ENCODE data around the gene CDC42BPG. TPM values are rescaled to one million over a fixed set of nuclear protein-coding genes. Genes with fewer than 3 reads are reported as not detected.

The CDC42BPG gene
- total and polyA plus RNA-seq, 9 of the 15 experiments (the other 6 are each of a cell fraction or from before 2014, with no cell fraction given), result 0.04 to 8.8 (median 2.1) TPM

- peaks cover 27 to 64% of the 10 kb centered on the region in 2 experiments for H3K4me1 ChIP-seq (replicated peaks in 1 of 2; ENCODE audit: control insufficient read depth in 2 of 2, insufficient read depth in 2 of 2, low read length in 2 of 2)
- no peak overlapping the region for H2AFZ ChIP-seq (ENCODE audit: low read depth, low read length)
- TF ChIP-seq ZNF431 (CRISPR knock-in tag; IDR thresholded peaks at IDR 0.05), result 0 out of 2 replicates have a peak, but pooled peaks have one; percentile 10
- TF ChIP-seq MGA (IDR thresholded peaks at IDR 0.05), result no peak
- TF ChIP-seq RBFOX2 (IDR thresholded peaks at IDR 0.05; ENCODE audit: low read depth, low read length), result 0 out of 2 replicates have a peak, but pooled peaks have one; percentile 7
- 0 out of 4 replicates have a peak, but pooled peaks of 1 of the 2 experiments have one; percentile 29 for TF ChIP-seq FOXA3 (CRISPR knock-in tag; conservative IDR thresholded peaks at IDR 0.05 in 1 of 2, IDR thresholded peaks at IDR 0.05 in 1 of 2)
- no peak for TF ChIP-seq TEAD4 (IDR thresholded peaks at IDR 0.05; ENCODE audit: low read length)
- TF ChIP-seq TEAD4 (CRISPR knock-in tag; IDR thresholded peaks at IDR 0.05; ENCODE audit: borderline replicate concordance), result peak; percentile 50; the same call in 1 of the 2 replicates
- no peak for TF ChIP-seq NEUROD1 (IDR thresholded peaks at IDR 0.05; ENCODE audit: borderline replicate concordance, low read depth, low read length, partially characterized antibody)
- no peak for TF ChIP-seq TBP (optimal IDR thresholded peaks at IDR 0.05; ENCODE audit: low read depth, low read length)
Observed at GRCh38 chr11:64842366-64842759, 2.1 kb downstream of the CDC42BPG start.

More at GRCh38 chr11:64842366-64842759, 2.1 kb downstream of the CDC42BPG start:
- Histone ChIP-seq H3K9ac (ENCODE audit: insufficient read depth in 1 of 2, low read depth in 2 of 2, low read length in 2 of 2) (peak overlapping the region; percentile 69 to 92; a peak in 3 of 4 replicates), H3K4me3 (no peak overlapping the region), H3K4me2 (ENCODE audit: insufficient read depth, low read length) (peak overlapping the region; percentile 99), H4K20me1 (replicated peaks; ENCODE audit: control insufficient read depth, insufficient read depth, low read length) (no peaks in the 10 kb centered on the region), H3K27me3 (ENCODE audit: control insufficient read depth in 2 of 2, insufficient read depth in 2 of 2, low read length in 2 of 2) (no peaks in the 10 kb centered on the region; a peak in 1 of 5 replicates), H3K79me2 (ENCODE audit: control insufficient read depth, insufficient read depth, low read length) (peaks cover 23% of the 10 kb centered on the region; the same call in 2 of the 3 replicates), H3K9me3 (replicated peaks; ENCODE audit: control insufficient read depth, insufficient read depth, low read depth, low read length) (no peaks in the 10 kb centered on the region), H3K27ac (ENCODE audit: extremely low read depth, low read depth, low read length) (peak overlapping the region; percentile 61), H3K36me3 (ENCODE audit: control insufficient read depth, insufficient read depth, low read length) (peaks cover 25% of the 10 kb centered on the region; the same call in 2 of the 3 replicates), H3K9me1 (ENCODE audit: control insufficient read depth, insufficient read depth, low read length) (no peaks in the 10 kb centered on the region)
- FAIRE-seq (peak; percentile 29), ATAC-seq (no peak), DNase-seq (ENCODE audit: extremely low read depth in 1 of 4, low spot score in 3 of 4) (no peak)
- intact Hi-C loops (cut with micrococcal nuclease), result loop anchor here (5.0 to 10.0 kb wide), 2 partner anchors 40 to 412 kb away; partner anchors contain the start of gene MAP4K2
- 77% methylated on average over 6 of the region's 6 CpGs for WGBS (ENCODE audit: insufficient coverage, low coverage, missing lambda C conversion rate)
- ChIA-PET CTCF (ENCODE audit: low intra/inter-chr PET ratio) (interaction anchor here (0.6 kb wide), 1 partner anchor 32 kb away, joined by 3 read pairs; the partner anchor contains the start of gene MEN1), POLR2A (no interaction called here)
- in situ Hi-C loops (cut with MboI), result no loop called here
- no TSS peak for BruUV-seq (replicated peaks)

All from K562 (cell line).